NCI-H1092 treated with DMSO at 0.1 percent for 48 hours (cell line): ENCODE measurements around the gene FLVCR1.
A peak's percentile ranks its signal among the peaks of the same experiment; 100 is the strongest.

ENCODE experiments used
- DNase-seq: peaks from one replicate; lab custom pipeline; 2025; lab: John Stamatoyannopoulos, UW

Gene FLVCR1

DNA sequence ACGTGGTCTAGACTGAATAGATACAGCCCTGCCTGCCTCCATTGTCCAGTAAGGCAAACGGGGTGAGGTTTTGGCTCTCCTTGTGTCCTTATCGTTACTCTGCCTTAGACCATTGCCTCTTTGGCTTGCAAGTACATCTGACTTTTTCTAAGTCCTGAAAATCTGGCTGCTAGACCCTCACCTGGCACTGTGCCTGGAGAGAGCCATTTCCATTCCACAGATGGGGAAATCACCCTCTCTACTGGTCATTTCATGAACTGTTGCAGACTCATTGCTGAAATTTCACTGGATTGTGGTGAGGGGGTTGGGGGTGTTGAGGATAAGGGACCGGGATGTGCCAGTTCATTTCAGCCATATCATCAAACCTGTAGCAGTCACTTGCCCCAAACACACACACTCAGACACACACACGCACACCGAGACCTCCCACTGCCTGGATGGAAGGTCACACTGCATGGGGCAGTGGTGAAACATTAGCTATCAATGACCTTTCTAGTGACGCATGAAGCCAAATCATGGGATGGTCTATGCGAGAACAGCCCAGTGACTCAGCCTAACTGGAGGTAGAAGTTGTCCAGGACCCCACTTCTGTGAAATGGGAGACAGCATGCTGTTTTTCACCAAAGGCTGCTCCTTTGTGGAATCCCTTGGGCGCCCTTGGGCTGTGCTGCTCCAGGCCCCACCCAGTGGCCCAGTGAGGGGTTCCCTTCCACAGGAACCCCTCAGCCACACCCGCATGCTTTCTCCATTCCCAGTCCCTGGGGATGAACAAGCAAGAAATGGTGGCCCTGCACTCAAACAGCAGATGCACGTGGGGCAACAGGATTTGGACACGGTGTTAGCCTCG is 57.4 kb downstream of the FLVCR1 start:
- peak; percentile 63 for DNase-seq

DNA sequence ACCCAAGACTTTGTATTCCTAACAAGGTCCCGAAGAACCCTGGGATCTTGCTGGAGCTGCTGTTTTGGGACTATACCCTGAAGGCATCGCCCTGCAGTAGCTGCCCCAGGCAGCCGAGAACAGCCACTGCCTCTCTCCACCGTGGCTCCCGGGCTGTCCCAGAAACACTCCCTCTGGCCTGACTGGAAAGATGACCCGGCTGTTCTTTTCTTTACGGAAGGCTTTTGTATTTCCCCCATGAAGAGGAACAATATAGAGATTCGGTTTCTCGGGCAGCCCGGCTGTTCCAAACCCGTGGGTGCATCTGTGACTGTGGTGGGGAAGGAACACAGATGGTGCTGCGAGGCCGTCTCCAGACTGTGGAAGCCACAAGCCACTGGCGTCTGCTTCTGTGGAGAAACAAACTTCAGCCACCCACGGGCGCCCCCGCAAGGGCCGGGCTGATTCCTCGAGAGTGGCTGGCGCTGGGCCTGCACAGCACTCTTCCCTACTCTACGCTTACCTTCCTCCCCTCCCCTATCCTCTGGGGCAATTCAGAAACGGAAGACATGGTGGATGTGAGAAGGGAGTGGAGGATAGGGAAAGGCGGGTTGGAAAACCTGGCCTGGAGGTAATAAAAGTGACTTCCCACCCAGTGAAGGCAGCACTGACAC is 58.5 kb downstream of the FLVCR1 start:
- DNase-seq: peak; percentile 30

DNA sequence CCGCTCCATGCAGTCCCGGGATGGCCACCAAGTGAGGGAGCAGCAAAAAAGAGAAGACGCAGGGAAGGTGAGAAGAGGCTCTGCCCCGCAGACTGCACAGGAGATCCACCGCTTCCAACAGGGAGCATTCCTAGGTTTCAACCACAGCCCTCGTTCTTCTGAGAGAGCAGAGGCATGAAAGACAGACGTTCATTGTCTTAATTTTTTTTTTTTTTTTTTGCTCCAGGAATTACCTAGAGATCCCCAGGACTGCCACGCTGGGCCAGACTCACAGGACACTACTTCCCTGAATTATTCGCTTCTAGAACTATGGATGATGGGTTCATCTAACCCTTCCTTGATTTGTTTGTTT is 59.0 kb downstream of the FLVCR1 start:
- no peak for DNase-seq

DNA sequence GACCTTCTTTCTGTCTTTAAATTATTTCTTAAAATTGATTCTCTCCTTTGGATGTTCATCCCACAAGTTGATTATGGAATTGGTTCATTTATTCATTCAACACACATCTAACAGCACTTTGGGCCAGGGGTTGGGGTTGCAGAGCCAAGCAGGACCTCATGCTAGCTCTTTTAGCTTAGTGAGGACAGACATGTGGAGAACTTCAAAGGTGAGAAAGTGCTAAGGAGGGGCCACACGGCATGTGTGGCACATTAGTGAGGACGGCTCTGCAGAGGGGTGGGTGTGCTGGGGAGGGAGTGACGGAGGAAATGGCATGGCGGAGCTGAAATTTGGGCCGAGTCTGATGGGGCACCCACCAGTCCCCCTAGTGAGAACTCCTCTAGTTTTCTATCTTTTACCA is 59.8 kb downstream of the FLVCR1 start:
- DNase-seq: no peak

DNA sequence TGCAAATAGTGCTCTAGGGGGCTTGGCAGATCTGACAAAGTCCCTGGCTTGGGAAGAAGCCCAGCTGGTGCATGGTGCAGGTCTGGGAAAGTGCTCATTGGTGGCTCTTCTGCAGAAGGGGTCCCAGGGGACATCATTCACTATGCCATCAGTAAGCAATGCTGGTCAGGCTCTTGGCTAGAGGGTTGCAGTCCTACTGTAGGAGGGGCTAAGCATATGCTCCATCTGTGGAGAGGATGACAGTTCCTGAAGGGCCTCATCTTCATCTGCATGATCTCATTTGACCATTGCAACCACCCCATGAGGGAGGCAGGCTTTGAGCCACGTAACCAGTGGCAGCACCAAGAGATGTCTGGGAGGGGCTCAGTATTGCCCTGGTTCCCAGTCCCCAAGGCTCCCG is 60.7 kb downstream of the FLVCR1 start:
- DNase-seq: peak; percentile 53

DNA sequence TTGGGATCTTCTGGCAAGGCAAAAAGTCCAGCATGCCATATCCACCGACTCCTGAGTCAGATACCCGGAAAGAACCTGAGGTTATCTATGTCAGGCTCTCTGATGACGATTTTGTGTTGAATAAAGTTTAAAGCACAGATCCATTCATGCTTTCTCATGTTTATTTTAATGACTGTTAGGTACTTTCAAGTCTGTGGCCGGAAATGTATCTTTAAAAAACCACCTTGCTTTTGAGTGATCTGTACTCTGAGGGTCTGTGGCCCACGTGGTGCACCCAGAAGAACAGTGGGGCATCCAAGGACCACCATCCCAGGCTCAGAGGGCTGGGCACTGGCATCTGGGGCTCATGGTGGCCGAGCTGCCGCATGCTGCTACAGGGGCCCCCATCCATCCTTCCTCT is 62.2 kb downstream of the FLVCR1 start:
- no peak for DNase-seq

DNA sequence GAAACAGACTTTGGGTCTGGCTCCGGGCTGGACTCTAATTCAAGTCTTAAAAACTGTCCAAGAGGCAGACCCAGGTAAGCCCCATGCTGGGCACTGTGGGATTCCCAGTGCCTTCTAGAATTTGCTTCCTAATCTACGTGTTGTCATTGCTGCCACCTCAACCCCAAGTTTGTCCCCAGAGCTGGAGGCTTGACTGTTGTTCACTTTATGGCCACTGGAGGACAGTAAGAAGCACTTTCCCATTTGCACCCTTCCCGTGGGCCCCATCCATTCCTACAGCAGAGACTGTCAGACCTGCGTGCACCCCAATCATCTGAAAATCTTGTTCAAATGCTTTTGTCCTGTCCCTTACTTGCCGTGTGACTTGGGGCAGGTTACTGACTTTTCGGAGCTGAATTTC is 62.8 kb downstream of the FLVCR1 start:
- no peak for DNase-seq

DNA sequence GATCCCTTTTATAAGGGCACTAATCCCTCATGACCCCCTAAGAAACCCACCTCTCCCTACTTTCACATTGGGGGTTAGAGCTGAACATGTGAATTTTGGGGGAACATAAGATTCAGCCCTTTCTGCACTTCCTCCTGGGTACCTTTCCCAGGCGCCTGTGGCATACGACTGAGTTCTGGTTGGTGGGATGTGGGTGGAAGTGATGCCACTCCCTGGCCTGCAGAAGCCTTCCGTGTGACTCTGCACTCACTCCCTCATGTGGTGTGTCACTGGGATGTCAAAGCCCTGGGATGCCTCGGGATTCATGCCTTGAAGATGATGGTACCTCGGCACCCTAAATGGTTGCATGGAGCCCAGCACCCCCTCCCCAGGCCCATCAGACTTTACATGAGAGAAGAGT is 63.9 kb downstream of the FLVCR1 start:
- no peak for DNase-seq

DNA sequence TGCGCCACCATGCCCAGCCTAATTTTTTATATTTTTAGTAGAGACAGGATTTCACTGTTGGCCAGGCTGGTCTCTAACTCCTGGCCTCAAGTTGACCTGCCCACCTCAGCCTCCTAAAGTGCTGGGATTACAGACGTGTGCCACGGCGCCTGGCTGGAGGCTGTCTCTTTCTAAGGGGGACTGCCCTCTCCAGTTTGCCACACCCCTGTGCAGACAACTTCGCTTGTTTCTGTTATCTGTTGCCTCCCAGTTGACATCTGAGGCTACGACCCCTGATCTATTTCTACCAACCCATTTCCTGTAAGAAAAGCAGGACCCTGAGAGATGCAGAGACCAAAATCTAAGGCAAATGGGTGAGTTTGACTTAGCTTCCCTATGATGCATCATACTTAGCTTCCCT is 68.3 kb downstream of the FLVCR1 start:
- DNase-seq: no peak

DNA sequence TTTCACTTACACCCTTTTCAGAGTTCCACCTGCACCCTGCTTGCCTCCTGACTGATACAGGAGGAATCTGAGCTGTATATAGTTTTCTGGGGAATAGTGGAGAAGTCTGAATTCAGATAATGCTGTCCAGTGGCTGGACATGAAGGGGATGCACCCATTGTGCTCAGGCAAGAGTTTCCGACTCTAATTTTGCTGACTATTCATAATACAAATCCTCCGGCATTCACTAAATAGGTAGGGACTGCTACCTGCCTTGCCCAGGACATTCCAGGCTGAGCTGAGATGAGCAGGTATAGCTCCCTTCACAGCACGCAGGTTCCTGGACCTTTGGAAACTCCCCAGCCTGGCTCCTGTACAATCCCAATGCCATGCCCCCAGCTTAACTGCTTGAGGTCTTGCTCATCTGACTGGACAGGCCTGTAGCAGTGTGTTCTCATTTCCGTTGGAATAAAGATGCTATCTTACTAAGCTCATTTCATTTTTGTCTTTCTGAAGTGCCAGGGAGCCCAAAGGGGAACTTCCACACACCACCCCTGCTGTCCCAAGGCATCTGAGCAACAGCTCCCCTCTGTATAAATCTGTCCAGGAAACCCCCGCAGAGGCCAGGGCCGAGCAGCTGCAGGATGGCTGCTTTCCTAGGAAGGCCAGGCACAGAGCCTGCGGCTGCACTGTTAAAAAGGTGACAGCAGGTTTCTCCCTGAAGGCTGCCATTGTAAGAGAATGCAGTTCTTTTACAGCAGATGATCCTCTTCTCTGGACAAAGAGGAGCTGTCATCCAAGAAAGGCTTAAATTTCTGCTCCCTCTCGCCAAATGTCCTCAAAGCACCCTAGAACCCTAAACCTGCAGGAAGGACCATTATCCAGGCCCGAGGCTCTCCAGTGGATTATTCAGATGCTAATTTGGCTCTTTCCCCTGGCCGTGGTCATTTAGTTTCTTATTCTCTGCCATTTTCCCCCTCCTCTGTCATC is 70.5 kb downstream of the FLVCR1 start:
- DNase-seq: no peak

DNA sequence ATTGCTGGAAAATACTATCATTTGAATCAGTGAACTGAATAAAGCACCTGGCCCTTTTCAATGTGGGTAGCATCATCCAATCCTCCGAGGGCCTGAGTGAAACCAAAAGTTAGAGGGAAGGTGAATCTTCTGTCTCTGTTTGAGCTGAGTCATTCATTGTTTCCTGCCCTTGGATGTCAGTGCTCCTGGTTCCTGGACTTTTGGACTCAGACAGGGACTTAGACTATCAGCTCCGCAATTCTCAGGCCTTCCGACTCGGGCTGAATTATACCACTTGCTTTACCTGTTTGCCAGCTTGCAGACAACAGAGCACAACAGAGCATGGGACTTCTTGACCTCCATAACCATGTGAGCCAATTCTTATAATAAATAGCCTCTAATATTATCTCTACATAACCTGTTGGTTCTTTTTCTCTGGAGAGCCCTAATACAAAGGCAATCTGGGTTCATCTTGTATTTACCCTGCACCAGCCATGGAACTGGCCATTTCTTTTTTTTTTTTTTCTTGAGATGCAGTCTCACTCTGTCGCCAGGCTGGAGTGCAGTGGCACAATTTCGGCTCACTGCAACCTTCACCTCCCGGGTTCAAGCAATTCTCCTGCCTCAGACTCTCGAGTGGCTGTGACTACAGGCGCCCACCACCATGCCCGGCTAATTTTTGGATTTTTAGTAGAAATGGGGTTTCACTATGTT is 73.1 kb downstream of the FLVCR1 start:
- DNase-seq: no peak

DNA sequence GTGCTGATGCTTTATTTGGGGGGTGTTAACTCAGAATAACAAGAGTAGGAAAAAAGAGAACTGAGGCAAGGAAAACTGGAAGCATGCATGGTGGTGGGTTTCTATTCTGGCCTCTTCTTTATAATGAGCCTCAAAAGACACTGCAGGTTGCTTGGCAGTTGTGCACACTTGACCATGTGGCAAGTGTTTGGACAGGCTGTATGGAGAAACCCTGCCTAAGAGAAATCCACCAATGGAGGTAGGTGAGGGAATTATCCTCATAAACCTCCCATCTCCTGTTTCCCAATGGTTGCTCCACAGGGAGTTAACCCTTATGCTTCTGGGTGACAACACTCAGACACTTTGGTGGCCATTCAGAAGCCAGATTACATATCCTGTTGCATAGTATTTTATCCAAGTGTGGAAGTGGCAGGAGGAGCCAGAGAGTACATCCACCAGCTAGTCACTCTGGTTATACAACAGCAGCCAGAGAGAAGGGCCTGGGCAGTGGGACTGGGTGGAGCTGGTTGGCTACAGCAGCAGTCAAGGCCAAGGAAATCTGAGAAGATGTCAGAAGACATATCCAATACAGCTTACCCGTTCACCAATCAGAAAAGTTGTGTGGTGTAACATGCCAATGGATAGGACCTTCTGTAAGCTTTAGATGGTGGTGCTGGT is 75.9 kb downstream of the FLVCR1 start:
- DNase-seq: no peak

DNA sequence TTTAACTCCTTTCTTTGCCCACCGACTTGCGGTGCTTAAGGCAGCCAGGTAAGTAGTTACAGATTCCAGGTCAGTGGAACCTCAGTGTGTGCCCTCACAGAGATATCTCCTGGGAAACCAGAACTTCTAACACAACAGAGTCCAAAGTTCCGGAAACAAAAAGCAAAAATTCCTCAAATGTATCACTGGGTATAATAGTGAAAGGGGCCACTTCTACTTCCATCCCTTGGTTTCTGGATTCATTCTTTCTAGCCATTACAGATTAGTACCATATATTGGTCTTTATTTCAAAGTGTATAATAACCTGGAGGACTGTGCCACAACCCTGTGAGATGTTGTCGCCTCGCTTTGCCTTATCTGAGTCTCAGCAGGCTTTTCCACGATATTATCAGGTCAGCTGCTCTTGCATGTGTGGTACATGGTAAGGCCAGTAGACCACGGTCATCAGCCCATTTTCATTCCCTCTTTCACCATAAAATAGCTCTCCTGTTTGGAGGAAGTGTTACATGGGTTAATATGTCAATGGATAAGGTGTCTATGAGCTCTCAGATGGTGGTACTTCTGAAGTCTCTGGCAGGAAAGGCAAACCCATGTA is 77.4 kb downstream of the FLVCR1 start:
- DNase-seq: no peak

DNA sequence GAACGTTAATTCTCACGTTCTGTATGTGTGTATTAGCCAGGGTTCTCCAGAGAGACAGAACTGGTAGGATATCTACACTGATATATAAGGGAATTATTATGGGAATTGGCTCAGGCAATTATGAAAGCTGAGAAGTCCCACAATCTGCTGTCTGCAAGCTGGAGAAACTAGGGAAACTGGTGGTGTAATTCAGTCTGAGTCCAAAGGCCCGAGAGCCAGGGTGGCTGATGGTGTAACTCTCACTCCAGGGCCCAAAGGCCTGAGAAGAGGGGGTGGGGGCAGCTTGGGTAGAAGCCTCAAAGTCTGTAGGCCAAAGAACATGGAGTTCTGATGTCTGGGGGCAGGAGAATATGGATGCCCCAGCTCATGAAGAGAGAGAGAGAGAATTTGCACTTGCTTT is 79.0 kb downstream of the FLVCR1 start:
- DNase-seq: no peak

DNA sequence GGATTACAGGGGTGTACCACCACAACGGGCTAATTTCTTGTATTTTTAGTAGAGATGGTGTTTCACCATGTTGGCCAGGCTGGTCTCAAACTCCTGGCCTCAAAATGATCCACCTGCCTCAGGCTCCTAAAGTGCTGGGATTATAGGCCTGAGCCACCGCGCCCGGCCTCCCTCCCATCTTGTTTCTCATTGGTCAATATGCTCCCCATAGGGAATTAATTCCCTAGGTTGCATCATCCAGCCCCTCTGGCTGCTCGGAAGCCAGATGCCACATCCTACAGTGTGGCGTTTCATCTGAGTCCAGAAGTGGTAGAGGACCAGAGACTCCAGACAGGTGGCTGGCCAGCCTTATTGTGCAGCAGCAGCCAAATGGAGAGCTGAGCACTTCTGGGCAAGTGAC is 80.8 kb downstream of the FLVCR1 start:
- no peak for DNase-seq

DNA sequence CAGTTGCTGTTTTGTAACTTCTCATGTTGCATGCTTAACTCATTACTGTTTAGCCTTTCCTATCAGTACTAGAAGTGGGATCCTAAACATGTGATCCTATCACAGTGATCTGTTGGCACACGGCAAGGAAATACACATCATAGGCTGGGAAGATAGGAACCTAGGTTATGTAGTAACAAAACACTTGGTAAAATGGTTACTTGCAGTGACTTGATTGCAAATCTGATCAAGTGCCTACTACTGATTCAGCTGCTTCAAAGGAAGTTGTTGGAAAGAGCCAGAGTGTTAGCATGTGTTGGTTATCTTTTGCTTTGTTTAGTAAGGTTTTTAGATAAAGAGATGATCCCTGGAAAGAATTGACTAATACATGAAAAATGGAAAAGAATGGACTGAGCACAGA is 83.4 kb downstream of the FLVCR1 start:
- no peak for DNase-seq

DNA sequence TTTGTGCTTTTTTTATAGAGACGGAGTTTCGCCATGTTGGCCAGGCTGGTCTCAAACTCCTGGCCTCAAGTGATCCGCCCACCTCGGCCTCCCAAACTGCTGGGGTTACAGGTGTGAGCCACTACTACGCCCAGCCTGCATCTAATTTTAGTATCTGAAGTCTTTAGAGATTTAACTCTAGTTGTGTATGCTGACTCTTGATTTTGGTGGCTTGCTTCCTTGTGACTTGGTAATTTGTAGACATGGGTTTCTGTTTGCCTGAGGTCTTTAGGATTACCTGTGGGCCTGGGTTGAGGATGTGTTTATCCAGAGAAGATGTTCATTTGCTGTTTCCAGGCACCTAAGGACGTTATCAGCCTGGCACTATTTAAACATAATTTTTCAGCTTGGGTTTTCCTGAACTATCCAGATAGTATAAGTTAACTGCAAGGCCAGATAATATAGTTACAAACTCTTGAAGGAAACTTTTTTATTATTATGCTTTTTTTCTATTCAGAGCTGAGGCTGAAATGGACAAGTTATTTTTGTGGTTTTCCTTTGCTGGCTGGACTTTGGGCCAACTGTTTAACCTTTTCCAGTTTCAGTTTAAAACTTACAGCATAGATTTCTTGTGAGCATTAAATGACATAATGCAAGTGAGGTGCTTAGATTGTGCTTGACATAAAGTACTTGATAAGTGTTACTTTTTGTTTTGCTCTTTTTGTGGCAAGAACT is 84.8 kb downstream of the FLVCR1 start:
- no peak for DNase-seq

DNA sequence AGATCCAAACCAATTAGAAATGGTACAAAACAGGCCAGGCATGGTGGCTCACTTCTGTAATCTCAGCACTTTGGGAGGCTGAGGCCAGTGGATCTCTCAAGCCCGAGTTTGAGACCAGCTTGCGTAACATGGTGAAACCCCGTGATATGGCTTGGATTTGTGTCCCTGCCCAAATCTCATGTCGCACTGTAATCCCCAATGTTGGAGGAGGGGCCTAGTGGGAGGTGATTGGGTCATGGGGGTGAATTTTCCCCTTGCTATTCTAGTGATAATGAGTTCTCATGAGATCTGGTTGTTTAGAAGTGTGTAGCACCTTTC is 85.3 kb downstream of the FLVCR1 start:
- DNase-seq: no peak

DNA sequence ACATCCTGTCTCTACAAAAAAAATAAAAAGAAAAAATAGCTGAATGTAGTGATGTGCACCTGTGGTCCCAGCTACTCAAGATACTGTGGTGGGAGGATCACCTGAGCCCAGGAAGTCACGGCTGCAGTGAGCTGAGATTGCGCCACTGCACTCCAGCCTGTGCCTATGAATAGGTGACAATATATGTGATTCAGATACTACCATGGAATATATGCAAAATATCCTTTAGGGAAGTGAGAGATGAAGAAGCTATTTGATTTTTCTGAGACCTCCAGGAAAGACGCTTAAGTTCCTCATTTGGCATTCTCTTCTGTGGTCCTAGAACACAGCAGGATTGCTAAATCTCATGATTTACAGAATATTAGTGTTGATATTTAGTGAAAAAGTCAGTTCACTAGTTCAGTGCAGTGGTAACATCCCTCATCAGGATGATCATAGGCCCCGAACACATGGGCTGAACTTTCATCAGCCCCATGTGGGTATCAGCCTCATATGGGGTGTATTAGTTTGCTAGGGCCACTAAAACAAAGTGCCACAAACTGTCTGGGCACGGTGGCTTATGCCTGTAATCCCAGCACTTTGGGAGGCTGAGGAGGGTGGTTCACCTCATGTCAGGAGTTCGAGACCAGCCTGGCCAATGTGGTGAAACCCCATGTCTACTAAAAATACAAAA is 86.3 kb downstream of the FLVCR1 start:
- no peak for DNase-seq

DNA sequence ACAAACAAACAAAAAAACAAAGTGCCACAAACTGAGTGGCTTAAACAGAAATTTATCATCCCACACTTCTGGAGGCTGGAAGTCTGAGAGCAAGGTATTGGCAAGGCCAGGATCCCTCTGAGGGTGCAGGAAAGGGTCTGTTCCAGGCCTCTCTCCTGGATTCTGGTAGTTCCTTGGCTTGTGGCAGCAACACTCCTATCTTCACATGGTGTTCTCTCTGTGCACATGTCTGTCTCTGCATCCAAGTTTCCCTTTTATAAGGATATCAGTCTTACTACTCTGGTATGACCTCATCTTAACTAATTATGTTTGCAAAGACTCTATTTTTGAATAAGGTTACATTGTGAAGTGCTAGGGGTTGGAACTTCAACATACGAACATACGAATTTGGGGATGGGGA is 87.0 kb downstream of the FLVCR1 start:
- no peak for DNase-seq
